ENCODE results near the gene EDA. TPM values are rescaled to one million over a fixed set of nuclear protein-coding genes. Genes with fewer than 3 reads are reported as not detected.

EDA gene
- total and polyA plus RNA-seq, 8 donors = 2.2 to 4.6 (median 4.1) TPM

DNA sequence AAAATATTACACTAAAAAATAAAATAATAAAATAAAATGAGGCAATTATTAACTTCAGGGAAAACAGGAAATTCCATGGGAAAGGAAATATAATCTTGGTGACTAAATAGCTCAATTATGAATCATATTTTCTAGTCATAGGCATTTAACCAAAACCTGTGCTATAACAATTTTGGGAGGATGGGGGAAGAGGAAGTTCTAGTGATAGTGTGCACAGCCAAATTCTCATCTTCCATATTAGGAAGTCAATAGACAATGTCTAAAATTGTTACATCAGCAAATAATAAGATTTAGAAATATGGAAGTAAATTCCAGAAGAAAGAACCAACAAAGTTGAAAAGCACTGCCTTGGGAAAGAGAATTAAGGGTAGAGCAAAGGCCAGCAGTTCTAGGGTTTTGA, 431.1 kb downstream of the EDA start:
- Histone ChIP-seq H3K9me3 (no peaks in the 10 kb centered on the region), H3K27me3 (no peaks in the 10 kb centered on the region), H3K27ac (no peak overlapping the region), H3K36me3 (no peaks in the 10 kb centered on the region), H3K4me1 (no peaks in the 10 kb centered on the region), H3K4me3 (no peak overlapping the region)
- no peak for DNase-seq
- TF ChIP-seq, protein P1, sequence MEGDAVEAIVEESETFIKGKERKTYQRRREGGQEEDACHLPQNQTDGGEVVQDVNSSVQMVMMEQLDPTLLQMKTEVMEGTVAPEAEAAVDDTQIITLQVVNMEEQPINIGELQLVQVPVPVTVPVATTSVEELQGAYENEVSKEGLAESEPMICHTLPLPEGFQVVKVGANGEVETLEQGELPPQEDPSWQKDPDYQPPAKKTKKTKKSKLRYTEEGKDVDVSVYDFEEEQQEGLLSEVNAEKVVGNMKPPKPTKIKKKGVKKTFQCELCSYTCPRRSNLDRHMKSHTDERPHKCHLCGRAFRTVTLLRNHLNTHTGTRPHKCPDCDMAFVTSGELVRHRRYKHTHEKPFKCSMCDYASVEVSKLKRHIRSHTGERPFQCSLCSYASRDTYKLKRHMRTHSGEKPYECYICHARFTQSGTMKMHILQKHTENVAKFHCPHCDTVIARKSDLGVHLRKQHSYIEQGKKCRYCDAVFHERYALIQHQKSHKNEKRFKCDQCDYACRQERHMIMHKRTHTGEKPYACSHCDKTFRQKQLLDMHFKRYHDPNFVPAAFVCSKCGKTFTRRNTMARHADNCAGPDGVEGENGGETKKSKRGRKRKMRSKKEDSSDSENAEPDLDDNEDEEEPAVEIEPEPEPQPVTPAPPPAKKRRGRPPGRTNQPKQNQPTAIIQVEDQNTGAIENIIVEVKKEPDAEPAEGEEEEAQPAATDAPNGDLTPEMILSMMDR (IDR thresholded peaks at IDR 0.05) = no peak
- intact Hi-C loops (cut with DNase I) = no loop called here
- no peak for ATAC-seq

DNA sequence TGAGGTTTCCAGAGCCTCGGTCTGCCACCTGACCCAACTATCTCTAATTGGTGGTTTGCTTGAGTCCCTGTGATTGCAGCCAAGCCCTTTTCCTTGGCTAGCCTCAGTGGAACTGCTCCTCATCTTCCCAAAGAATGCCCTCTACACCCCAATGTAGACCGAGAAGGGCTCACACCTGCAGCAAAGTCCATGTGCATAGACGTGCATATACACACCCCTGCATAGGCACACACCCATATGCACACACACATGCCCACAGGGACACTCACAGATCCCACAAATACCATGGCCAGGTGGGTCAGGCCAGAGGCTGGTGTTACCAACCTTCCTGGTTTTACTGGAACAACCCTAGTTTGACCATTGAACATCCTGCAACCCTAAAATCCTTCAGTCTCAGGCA, 433.5 kb downstream of the EDA start:
- no peaks in the 10 kb centered on the region for H3K27me3 ChIP-seq
- TF ChIP-seq, protein P1 (IDR thresholded peaks at IDR 0.05) = no peak

DNA sequence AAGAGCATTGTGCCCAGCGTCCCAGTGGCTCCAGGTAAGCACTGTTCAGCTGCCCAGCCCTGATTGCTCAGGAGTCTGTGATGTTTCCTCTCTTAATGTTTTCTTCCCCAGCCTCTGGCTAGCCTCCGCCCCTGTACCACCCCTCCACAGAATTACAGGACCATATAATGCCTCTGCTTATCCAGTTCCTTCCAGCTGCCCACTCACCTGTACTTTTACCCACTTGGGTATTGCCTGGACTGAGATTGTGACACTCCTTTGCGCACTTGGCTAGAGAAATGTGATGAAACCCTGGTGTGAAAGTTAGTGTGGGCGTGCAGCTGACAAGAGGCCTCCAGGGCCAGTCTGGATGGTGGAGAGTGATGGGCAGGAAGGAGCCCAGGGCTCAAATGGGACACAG, 434.0 kb downstream of the EDA start, which contains the start of gene AWAT2:
Gene AWAT2 (minus strand): TSS at position 14 of the 400 bp plus-strand sequence. CDS start 6 bp downstream, at position 8.
- ATAC-seq (no peak), DNase-seq (no peak)
- no peak within 1 kb of the TSS for H3K4me3 ChIP-seq
- H3K9me3 ChIP-seq = no peaks in the 10 kb centered on the region
- intact Hi-C loops (cut with DNase I) = no loop called here
- no peaks in the 10 kb centered on the region for H3K27me3 ChIP-seq
- H3K36me3 ChIP-seq = no peaks in the 10 kb centered on the region
- H3K4me1 ChIP-seq = no peaks in the 10 kb centered on the region
- H3K27ac ChIP-seq = no peak within 1 kb of the TSS
- TF ChIP-seq, protein P1 (IDR thresholded peaks at IDR 0.05) = no peak

More for the DNA sequence above, 433.5 kb downstream of the EDA start:
- intact Hi-C loops (cut with DNase I) = no loop called here
- Histone ChIP-seq H3K9me3 (no peaks in the 10 kb centered on the region), H3K4me3 (no peak overlapping the region), H3K36me3 (no peaks in the 10 kb centered on the region), H3K4me1 (no peaks in the 10 kb centered on the region), H3K27ac (no peak overlapping the region)
- ATAC-seq (no peak), DNase-seq (no peak)

DNA sequence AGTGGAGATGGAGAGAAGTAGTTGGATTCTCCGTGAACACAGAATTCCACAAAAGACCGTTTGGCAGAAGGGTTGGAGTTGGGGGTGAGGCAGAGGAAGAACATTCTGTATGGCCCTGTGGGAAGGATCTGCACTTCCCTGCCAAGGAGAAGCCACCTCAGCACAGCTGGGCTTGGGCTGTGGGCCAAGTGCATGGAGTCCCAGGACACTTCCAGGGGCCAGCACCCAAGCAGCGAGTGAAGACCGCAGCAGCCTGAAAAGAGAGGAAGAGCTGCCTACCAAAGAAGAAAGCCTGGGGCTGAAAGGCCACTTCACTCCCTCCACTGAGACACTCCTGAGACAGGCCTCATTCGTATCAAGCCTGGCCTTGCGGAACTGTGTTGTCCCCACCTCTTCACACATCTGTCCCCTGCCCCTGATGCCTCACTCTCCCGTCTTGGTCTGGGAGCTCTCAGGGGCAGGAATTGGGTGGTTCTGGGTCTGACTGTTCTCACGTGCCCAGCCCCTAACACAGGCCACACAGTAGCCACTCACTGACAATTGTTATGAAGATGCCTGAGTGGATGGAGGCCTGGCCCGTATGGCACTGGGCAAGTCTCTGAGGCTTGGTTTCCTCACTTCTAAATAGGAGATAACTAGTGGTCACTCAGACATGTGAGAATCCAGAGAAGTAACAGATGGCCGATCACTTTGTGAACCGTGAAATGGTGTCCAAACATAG, 437.1 kb downstream of the EDA start:
- DNase-seq (no peak), ATAC-seq (no peak)
- Histone ChIP-seq H3K36me3 (no peaks in the 10 kb centered on the region), H3K27me3 (no peaks in the 10 kb centered on the region), H3K27ac (no peak overlapping the region), H3K9me3 (no peaks in the 10 kb centered on the region), H3K4me1 (no peaks in the 10 kb centered on the region), H3K4me3 (no peak overlapping the region)
- TF ChIP-seq, protein P1 (IDR thresholded peaks at IDR 0.05) = no peak
- intact Hi-C loops (cut with DNase I) = no loop called here

DNA sequence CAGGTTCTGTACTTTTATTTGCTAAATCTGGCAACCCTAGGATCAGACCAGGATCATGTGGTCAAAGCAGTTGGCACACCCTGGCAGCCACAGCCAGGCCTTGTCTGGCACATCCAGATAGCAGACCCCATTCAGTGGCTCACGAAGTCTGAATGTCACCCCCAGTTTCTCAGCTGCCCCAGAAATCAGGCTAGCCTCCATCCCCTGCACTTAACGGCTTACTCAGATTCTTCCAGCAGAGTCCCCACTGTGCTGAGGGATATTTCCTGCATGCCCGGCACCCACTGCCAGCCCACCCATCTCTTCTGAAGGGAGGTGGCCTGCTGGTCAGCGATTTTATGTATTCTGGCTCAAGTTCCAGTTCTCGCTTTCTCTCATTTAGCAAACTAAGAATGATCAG, 438.5 kb downstream of the EDA start:
- intact Hi-C loops (cut with DNase I) = no loop called here
- ATAC-seq (no peak), DNase-seq (no peak)
- Histone ChIP-seq H3K36me3 (no peaks in the 10 kb centered on the region), H3K27ac (no peak overlapping the region), H3K4me1 (no peaks in the 10 kb centered on the region), H3K9me3 (no peaks in the 10 kb centered on the region), H3K4me3 (no peak overlapping the region), H3K27me3 (no peaks in the 10 kb centered on the region)
- TF ChIP-seq, protein P1 (IDR thresholded peaks at IDR 0.05) = no peak
